Forelimb muscle (tissue), 1 donor: ENCODE measurements around the gene XAB2. TPM values are rescaled to one million over a fixed set of nuclear protein-coding genes. Genes with fewer than 3 reads are reported as not detected.

Experiments
- DNase-seq: peaks from one replicate; pipeline ENCODE4 v3.0.0-alpha.2; 2013; ENCODE audit warnings: low read depth
- polyA plus RNA-seq: library from polyadenylated mRNA; unstranded; fragments of 120-200 nt; gene quantifications from one replicate; pipeline ENCODE4 v1.2.1, GENCODE V29; 2013; ENCODE audit not compliant: insufficient read length

Gene XAB2
- polyA plus RNA-seq, 1 donor: 20.4 TPM

DNA sequence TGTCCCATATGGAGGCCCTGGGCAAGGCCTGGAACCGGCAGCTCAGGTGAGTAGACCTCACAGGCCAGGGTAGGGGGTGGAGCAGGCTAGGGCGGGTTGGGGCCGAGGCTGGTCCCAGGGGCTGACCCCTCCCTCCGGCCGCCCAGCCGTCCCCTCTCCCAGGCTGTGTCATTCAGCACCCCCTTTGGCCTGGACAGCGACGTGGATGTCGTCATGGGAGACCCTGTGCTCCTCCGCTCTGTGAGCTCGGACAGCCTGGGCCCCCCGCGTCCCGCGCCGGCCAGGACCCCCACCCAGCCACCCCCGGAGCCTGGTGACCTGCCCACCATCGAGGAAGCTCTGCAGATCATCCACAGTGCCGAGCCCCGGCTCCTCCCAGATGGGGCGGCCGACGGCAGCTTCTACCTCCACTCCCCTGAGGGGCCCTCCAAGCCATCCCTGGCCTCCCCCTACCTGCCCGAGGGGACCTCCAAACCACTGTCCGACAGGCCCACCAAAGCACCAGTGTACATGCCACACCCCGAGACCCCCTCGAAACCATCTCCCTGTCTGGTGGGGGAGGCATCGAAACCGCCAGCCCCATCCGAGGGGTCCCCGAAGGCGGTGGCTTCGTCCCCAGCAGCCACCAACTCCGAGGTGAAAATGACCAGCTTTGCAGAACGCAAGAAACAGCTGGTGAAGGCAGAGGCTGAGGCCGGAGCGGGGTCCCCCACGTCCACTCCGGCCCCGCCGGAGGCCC is 17.6 kb downstream of the XAB2 start:
- DNase-seq: no peak

DNA sequence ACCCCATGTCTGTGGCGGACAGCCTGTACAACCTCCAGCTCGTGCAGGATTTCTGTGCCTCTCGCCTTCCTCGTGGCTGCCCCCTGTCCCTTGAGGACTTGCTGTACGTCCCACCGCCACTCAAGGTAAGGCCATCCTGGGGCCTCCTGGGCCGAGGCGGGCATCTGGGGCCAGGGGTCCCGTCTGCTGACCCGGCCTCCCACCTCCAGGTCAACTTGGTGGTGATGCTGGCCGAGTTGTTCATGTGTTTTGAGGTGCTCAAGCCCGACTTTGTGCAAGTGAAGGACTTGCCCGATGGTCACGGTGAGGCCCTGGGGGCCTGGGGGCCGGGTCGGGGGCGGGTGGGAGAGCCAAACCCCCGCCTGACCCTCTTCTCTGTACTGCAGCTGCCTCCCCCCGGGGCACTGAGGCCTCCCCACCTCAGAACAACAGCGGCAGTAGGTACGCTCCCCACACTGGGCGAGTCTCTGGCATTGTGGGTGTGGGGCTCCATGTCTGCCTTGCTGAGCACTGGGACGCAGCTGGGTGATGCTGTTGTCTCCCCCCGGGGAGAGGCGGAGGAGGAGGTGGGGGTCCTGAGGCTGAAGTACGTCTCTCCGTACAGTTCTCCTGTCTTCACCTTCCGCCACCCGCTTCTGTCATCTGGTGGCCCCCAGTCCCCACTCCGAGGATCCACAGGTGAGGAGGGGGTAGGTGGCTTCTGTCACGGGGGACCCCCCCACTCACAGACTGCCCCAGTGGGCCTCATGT is 18.7 kb downstream of the XAB2 start:
- DNase-seq: no peak

DNA sequence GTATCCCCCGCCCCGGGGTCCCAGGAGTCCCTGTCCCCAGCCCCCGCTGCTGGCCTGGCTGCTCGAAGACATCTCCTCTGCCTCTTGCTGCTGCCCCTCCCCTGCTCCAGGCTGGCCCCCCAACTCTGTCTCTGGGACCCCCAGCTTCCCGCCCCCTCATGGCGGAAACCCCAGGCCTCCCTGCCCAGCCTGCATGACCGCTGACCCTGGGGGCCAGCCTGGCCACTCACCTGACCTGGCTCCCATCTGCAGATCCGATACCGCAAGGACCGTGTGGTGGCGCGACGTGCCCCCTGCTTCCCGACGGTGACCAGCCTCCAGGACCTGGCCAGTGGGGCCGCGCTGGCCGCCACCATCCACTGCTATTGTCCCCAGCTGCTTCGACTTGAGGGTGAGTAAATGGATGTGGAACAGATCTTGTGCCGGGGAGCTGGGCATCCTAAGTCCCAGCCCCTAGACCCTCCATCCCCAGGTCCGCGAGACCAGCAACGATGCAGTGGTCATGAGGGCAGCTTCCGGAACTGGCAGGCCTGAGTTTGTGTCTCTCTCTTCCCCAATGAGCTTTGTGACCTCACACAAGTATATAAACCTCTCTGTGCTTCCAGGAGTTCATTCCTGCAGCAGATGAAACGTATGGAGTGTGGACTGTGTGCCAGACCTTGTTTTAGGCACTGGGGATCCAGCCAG is 21.3 kb downstream of the XAB2 start:
- no peak for DNase-seq

- no peak for DNase-seq
Measured at GRCh38 chr19:7607212-7607873, 22.0 kb downstream of the XAB2 start.

GRCh38 chr19:7606289-7606688 is 23.1 kb downstream of the XAB2 start:
- DNase-seq: no peak

- no peak for DNase-seq
Measured at GRCh38 chr19:7605490-7606222, 23.7 kb downstream of the XAB2 start.

GRCh38 chr19:7603919-7604318 is 25.4 kb downstream of the XAB2 start:
- no peak for DNase-seq

GRCh38 chr19:7602935-7603497 is 26.3 kb downstream of the XAB2 start:
- DNase-seq: no peak

GRCh38 chr19:7602240-7602934 is 27.0 kb downstream of the XAB2 start:
- DNase-seq: no peak

GRCh38 chr19:7600721-7601120 is 28.6 kb downstream of the XAB2 start:
- DNase-seq: no peak

GRCh38 chr19:7598180-7598579 is 31.2 kb downstream of the XAB2 start:
- no peak for DNase-seq

DNA sequence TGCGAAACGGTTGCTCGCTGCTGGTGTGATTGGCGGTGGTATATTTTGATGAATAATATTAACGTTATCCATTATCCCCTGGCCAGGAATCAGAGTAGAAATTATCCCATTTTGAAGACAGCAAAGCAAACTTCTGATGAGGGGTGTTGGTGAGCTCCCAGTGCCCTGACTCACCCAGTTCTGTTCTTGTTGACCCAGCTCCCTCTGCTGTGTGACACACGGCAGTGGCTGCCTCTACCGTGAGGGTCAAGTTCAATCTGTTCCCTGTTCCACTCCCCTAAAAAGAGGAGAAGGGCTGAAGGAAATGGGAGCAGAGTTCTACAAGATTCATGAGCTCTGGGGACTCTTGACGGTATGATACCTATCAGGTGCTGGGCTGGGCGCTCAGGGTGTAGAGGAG is 31.7 kb downstream of the XAB2 start:
- no peak for DNase-seq

GRCh38 chr19:7596211-7596937 is 33.0 kb downstream of the XAB2 start:
- no peak for DNase-seq

- no peak for DNase-seq
Measured at GRCh38 chr19:7595466-7596133, 33.7 kb downstream of the XAB2 start, which contains the start of gene CAMSAP3. Gene CAMSAP3 (plus strand): TSS chr19:7595863. CDS start chr19:7596003, 140 bp downstream.

DNA sequence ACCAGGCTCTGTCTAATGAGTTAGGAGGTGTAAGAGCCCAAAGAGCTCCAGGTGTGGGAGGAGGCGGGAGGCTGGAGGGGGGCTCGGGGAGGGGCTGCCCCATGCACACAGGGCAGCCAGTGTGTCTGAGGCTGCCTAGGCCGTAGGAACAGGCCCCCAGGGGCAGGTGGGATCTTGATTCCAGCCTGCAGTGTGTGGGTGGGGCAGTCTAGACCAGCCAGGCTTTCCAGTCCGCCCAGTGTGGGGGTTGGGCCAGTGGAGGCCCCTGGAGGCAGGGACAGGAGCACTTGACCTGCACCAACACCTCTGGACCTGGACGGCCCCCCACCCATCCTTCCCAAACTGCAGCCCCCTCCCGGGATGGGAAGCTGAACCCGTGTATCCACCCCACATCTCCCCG is 39.1 kb downstream of the XAB2 start:
- no peak for DNase-seq

DNA sequence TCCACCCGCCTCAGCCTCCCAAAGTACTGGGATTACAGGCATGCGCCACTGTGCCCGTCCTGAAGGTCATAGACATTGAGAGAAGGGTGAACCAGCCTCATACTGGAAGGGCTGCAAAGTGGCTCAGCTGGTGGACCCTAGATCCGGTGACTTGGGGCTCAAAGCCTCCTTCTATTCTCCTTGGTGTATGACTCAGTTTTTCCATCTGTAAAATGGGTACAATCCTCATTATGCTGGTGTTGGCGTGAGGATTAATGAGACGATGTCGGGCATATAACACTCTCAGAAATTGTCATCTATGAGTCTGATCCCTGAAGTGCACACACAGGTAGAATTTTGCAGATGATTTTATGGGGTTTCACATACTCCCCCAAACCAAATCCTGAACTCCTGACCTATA is 39.5 kb downstream of the XAB2 start:
- no peak for DNase-seq

- no peak for DNase-seq
Measured at GRCh38 chr19:7582446-7582845, 46.9 kb downstream of the XAB2 start.

- DNase-seq: no peak
Measured at GRCh38 chr19:7579182-7579581, 50.2 kb downstream of the XAB2 start.

GRCh38 chr19:7578127-7578526 is 51.2 kb downstream of the XAB2 start:
- DNase-seq: no peak
